Left kidney (tissue), 2 donors: ENCODE data around the gene KANK2. TPM values are rescaled to one million over a fixed set of nuclear protein-coding genes. Genes with fewer than 3 reads are reported as not detected.

Experiments
- DNase-seq: peaks from one replicate; pipeline ENCODE4 v3.0.0-alpha.2; 2013
- polyA plus RNA-seq: library from polyadenylated mRNA; unstranded; fragments of 120-200 nt; gene quantifications from one replicate; pipeline ENCODE4 v1.2.1, GENCODE V29; 2013; ENCODE audit not compliant: insufficient read length

Gene KANK2
- polyA plus RNA-seq, 1 donor, result 117 TPM

GRCh38 chr19:11227195-11227886, 30.0 kb upstream of the KANK2 start:
- DNase-seq, result no peak

DNA sequence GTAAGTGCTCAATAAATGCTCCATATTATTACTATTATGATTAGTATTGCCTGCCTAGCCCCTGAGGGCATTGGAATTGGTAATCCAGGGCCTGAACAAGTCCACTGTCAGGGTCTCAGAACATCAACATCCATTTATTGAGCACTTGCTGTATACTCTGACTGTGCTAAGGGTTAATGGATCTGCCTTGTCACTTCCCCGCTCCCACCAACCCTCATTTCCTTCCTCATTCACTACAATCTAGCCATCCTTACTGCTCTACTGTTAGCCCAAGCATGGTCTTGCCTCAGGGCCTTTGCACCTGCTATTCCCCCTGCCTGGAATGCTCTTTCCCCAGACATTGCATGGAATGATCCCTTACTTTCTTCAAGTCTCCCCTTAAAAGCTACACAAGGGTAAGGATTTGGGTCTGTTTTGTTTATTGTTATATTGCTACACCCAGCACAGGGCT, 29.4 kb upstream of the KANK2 start:
- no peak for DNase-seq

DNA sequence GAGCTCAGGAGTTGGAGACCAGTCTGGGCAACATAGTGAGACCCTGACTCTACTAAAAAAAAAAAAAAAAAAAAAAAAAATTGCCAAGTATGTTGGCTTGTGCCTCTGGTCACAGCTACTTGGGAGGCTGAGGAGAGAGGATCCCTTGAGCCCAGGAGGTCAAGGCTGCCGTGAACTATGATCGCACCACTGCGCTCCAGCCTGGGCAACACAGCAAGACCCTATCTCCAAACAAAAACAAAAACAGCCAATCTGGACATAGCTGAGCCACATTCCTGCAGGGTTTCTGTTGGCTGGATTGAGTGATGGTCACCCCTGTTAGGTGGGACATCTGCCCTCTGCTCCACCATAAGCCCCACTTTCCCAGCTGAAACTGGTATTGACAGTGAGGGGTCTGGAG, 28.5 kb upstream of the KANK2 start:
- DNase-seq, result no peak

- no peak for DNase-seq
Measured at GRCh38 chr19:11225172-11225571, 27.8 kb upstream of the KANK2 start.

- no peak for DNase-seq
Measured at GRCh38 chr19:11224429-11224828, 27.1 kb upstream of the KANK2 start.

- DNase-seq, result no peak
Measured at GRCh38 chr19:11223200-11223599, 25.9 kb upstream of the KANK2 start.

DNA sequence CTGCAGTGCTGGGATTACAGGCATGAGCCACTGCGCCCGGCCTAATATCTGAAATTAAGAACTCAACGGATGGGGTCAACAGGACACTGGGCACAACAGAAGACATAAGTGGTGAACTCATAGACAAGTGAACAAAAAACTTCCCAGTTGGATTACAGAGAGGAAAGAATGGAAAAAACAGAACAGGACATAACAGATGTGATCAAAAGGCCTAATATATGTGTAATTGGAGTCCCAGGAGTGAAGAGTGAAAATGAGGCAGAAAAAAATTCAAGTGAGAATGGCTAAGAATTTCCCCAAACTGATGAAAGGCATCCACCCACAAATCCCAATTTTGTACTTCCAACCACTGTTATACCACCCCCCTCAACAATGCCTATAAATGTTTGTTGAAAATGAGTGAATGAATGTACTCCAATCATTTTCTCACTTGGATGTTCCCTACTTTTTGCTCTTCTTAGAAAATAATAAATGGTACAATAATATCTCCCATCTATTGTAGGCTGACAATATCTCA, 23.8 kb upstream of the KANK2 start:
- DNase-seq, result no peak

GRCh38 chr19:11214387-11214786, 17.0 kb upstream of the KANK2 start:
- no peak for DNase-seq

DNA sequence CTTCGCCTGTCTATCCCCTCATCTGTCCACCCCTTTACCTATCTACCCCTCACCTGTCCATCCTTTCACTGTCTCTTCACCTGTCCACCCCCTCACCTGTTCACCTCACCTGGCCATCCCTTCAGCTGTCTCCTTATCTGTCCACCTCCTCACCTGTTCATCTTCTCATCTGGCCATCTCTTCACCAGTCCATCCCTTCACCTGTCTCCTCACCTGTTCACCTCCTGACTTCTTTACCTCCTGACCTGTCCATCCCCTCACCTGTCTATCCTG, 13.2 kb upstream of the KANK2 start:
- DNase-seq, result no peak

DNA sequence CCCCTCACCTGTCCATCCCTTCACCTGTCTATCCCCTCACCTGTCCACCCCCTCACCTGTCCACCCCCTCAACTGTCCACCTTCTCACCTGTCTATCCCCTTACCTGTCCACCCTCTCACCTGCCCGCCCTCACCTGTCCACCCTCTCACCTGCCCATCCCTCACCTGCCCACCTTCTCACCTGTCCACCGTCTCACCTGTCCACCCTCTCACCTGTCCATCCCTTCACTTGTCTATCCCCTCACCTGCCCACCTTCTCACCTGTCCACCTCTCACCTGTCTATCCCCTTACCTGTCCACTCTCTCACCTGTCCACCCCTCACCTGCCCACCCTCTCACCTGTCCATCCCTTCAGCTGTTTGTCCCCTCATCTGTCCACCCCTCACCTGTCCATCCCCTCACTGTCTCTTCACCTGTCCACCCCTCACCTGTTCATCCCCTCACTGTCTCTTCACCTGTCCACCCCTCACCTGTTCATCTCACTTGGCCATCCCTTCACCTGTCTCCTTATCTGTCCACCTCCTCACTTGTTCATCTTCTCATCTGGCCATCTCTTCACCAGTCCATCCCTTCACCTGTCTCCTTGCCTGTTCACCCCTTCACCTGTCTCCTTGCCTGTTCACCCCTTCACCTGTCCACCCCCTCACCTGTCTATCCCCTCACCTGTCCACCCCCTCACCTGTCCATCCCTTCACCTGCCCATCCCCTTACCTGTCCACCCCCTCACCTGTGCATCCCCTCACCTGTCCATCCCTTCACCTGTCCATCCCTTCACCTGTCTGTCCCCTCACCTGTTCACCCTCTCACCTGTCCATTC, 12.7 kb upstream of the KANK2 start:
- DNase-seq, result no peak

DNA sequence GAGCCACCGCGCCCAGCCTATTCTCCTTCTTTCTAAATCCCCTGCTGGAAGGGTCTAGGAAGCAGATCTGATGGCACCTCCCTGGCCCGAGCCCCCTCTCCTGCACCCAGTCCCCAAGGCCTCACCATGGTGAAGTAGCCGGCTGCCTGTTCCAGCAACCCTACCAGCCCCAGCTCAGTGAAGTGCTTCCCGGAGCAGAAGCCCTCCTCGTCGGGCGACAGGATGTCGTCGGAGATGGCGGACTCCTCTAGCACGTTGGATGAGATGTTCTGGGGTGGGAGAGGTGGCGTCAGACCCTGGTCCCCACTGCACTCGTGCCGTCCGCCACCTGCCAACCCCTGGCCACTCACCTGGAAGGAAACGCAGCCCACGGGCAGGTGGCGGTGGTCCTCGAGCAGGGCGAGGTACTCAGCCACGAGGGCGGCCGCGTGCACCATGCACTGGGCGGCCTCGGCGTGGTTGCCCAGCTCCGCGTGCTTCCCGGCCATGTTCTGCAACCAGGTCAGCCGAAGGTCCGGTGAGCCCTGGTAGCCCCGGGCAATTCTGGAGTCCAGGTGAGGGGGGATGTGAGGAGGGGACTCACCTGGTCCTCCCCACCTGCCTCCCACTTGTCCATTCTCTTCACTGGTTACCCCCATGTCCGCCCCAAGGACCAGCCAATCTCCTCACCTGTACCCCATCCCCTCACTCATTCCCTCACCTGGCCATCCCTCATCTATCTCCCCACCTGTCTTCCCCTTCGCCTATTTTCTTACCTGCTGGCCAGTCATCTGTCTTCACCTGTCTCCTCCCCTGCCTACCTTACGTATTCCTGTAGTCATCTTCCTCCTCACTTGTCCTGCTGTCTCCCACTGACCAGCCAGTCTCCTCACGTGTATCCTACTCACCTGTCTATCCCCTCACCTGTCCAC, 11.5 kb upstream of the KANK2 start:
- DNase-seq, result no peak

DNA sequence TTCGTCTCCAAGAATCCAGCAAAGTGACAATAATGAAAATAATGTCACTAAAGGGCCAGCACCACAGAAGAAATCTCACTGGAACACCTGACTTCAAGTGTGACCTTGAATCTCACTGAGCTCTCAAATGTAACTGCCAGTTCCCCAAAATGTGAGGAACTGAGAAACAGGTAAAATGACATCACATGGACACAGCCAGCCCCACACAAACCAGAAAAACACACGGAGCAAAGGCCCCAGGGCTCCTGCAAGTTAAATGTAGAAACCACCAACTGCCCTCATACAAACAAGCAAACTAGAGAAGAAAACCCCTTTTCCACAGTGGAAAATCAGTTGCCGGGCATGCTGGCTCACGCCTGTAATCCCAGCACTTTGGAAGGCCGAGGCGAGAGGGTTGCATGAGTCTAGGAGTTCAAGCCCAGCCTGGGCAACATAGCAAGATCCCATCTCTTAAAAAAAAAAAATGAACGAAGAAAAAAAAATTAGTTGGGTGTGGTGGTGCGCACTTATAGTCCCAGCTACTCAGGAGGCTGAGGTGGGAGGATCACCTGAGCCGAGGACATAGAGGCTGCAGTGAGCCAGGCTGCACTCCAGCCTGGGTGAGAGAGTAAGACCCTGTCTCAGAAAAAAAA, 8.7 kb upstream of the KANK2 start:
- DNase-seq, result no peak

DNA sequence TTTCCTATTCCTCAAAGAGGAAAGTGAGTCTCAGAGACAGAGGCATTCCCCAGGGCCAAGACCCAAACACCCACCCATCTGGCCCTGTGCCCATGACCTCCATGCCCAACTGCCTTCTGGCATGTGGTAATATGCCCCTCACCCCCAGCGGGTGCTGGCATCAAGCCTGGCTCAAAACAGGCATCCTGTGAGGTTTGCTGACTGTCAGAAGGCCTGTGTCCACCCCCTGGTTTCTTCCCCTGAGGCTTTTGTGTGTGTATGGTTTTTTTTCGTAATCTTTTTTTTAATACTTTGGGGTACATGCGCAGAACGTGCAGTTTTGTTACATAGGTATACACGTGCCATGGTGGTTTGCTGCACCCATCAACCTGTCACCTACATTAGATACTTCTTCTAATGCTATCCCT, 7.6 kb upstream of the KANK2 start:
- DNase-seq, result no peak

GRCh38 chr19:11204076-11204602, 6.8 kb upstream of the KANK2 start:
- no peak for DNase-seq

DNA sequence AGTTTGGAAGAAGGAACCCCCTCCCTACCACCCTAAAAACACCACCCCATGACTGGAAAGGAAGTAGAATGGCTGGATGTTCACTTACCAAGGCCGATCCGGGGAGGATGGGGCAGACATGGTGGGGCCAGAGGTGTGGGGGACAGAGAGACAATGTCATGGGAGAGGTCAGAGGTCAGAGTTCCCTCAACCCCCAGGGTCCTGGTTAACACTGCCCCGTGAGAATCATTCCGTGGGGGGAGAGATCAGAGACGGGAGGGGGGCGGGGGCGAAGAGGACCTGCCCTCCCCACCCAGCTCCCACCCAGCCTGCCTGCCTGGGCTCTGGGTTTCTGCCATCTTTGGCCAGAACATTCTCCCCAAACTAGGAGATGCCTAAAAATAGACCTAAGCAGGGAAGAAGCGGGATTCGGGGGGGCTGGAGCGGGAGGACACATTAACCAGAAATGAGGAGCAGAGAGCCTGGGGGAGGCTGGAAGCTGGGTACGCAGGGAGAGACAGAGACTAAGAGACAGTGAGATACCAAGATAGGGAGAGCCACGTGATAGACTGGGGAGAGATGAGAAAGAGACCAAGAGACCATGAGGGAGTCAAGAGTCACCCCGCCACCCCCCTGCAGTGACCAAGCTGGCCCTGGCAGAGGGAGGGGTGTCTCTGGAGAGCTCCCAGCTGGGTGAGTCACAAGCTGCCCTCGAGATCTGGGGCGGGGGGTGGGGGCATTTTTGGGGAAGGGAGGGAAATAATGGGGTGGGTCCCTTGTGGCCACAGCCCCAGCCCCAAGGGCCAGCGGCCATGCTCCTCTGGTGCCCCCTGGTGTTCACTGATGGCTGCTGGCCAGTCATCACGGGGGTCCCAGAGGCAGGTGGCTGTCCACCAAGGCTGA, 6.1 kb upstream of the KANK2 start:
- DNase-seq, result no peak

DNA sequence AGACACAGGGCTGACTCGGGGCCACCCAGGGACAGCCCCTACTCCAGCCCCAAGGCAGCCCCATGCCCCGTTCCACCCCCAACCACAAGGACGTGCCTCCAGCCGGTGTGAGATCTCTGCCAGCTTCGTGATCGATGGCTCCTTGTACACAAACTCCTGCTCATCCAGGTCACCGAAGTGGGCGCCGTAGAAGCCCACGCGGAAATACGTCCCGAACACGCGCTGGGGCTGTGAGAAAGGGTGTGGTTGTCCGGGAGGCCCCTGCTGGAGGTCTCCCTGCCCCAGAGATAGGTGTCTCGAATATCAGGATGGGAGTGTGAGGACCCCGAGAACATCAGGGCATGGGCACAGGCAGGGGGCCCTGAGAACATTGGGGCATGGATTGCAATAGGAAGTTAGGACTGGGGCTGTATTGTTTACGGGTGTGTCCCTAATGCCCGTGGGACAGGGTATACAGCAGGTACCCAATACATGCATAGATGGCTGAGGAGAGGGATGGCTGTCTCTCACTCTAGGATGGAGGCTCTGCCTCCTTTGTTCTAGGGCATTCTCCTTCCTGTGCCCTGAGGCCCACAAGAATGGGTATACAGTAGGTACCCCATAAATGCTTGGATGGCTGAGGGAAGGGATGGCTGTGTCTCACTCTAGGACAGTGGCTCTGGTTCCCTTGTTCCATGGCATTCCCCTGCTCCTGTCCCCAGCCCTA, 5.3 kb upstream of the KANK2 start:
- no peak for DNase-seq

- no peak for DNase-seq
Measured at GRCh38 chr19:11201791-11202190, 4.4 kb upstream of the KANK2 start.

DNA sequence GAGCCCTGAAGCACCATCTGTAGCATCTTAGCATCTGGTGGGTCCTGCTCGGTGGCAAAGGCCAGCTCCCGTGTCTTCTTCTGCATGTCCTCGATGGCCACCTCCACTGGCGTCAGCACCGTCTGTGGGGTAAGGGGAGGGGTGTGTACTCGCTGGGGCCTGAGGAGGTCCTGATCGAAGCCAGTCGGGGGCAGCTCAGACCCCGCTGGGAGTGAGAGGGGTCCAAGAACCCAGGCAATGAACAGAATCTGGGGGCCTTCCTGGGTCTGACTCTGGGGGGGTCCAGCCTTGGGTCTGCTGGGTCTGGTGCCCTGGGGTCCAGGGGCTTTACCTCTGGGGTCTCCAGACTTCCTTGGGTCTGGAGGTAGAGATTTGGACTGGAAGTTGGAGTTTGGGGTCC, 3.6 kb upstream of the KANK2 start:
- no peak for DNase-seq

GRCh38 chr19:11200015-11200574, 2.8 kb upstream of the KANK2 start:
- no peak for DNase-seq

GRCh38 chr19:11199517-11199916, 2.2 kb upstream of the KANK2 start:
- DNase-seq, result no peak
